Spleen (tissue), 11 donors: ENCODE results near the gene RPTOR. TPM values are rescaled to one million over a fixed set of nuclear protein-coding genes. Genes with fewer than 3 reads are reported as not detected.

Experiments used
- DNase-seq: peaks from one replicate; pipeline ENCODE4 v3.0.0-alpha.2; 2020
- H3K27ac ChIP-seq, 8 donors: fragments of 200-600 bp; sonication (generic) in 7 of 8; 1 replicate in 4 of 8; 2 replicates in 4 of 8; pipeline versions ENCODE4 v1.5.0 to v1.8.0; 2016 to 2021; ENCODE audit warnings: inconsistent platforms in 4 of 8, mild to moderate bottlenecking in 4 of 8, moderate library complexity in 1 of 8
- H3K27me3 ChIP-seq, 7 donors: fragments of 200-600 bp; sonication (generic) in 6 of 7; replicated peaks in 1 of 7; 1 replicate in 4 of 7; 2 replicates in 3 of 7; pipeline versions ENCODE4 v1.5.0 to v1.8.0; 2016 to 2021; ENCODE audit warnings: inconsistent platforms in 3 of 7, mild to moderate bottlenecking in 1 of 7
- H3K36me3 ChIP-seq, 6 donors: fragments of 200-600 bp; sonication (generic) in 5 of 6; 1 replicate in 4 of 6; 2 replicates in 2 of 6; pipeline versions ENCODE4 v1.5.0 to v1.8.0; 2016 to 2021; ENCODE audit warnings: inconsistent platforms in 2 of 6
- H3K4me1 ChIP-seq, 6 donors: fragments of 200-600 bp; sonication (generic) in 5 of 6; 1 replicate in 3 of 6; 2 replicates in 3 of 6; pipeline versions ENCODE4 v1.5.0 to v1.8.0; 2016 to 2021; ENCODE audit warnings: inconsistent platforms in 3 of 6
- H3K4me3 ChIP-seq, 8 donors: fragments of 200-600 bp; sonication (generic) in 7 of 8; 1 replicate in 4 of 8; 2 replicates in 4 of 8; pipeline versions ENCODE4 v1.5.0 to v1.8.0; 2016 to 2021; ENCODE audit warnings: inconsistent platforms in 4 of 8, mild to moderate bottlenecking in 4 of 8, moderate library complexity in 2 of 8
- H3K9me3 ChIP-seq, 8 donors: fragments of 200-600 bp; sonication (generic) in 7 of 8; 1 replicate in 4 of 8; 2 replicates in 4 of 8; pipeline versions ENCODE4 v1.5.0 to v1.8.0; 2016 to 2021; ENCODE audit warnings: inconsistent platforms in 4 of 8
- POLR2A ChIP-seq, 3 donors: fragments of 450-650 bp; IDR thresholded peaks; one replicate each; pipeline ENCODE4 v1.5.1; 2017; ENCODE audit warnings: antibody characterized with exemption in 3 of 3, mild to moderate bottlenecking in 1 of 3
- POLR2AphosphoS5 ChIP-seq, 3 donors: sonication (generic); formaldehyde crosslinking; IDR thresholded peaks; one replicate each; pipeline ENCODE4 v1.5.1; 2017; ENCODE audit warnings: antibody characterized with exemption in 3 of 3
- WGBS, 5 donors: extraction: QIAGEN DNeasy Blood & Tissue Kit in 3 of 5; methylation state at CpG; one replicate each; pipeline versions ENCODE4 v1.1.5 to v1.1.7; 2013 to 2018; 5-methylcytosine and 5-hydroxymethylcytosine counted together
- intact Hi-C: fragments of 100-400 bp; cut with DNase I; formaldehyde crosslinking; loops from one replicate; pipeline ENCODE4 v1.15.0; 2023; ENCODE audit warnings: low total_unique reads
- polyA plus RNA-seq, 3 donors: library from polyadenylated mRNA; stranded (reverse); fragments of 200-250 nt; gene quantifications; one replicate each; pipeline ENCODE4 v1.2.1, GENCODE V29; 2013
- total RNA-seq, 7 donors: library from RNA; depleted of rRNA in 3 of 7; stranded (reverse); fragments of >200 nt in 3 of 7; fragmentation: NEBNext Ultra II Directional in 4 of 7; extraction: Animal tissue kit (Norgen Biotek cat#: 25700) in 4 of 7; gene quantifications; one replicate each; pipeline versions ENCODE4 v1.1.0 to v1.2.1, GENCODE V29; 2016 to 2021
- TF ChIP-seq, protein P1 (sequence below), 11 experiments: fragments of 200-600 bp in 7 of 11; fragments of 450-650 bp in 4 of 11; sonication (generic) in 4 of 11; IDR thresholded peaks in 8 of 11; conservative IDR thresholded peaks in 3 of 11; 1 replicate in 7 of 11; 2 replicates in 4 of 11; pipeline versions ENCODE4 v1.4.0 to v1.8.0; 2016 to 2021; ENCODE audit warnings: antibody characterized with exemption in 11 of 11, inconsistent platforms in 4 of 11, mild to moderate bottlenecking in 1 of 11
- donor health status: healthy with polysubstance abuse.
- donor health status: DM: no; HTN: no; CAD: no; lungs with moderate emphysema.
- donor health status: DM: no; HTN: no; CAD: no.
- donor health status: Bipolar disorder and iron deficiency.
- donor health status: healthy.
- donor health status: DM: no; HTN: no; CAD: no.
- donor health status: DM: yes; HTN: yes; CAD: no.

The RPTOR gene
- total and polyA plus RNA-seq, 10 donors, result 3.1 to 61.2 (median 40.7) TPM

DNA sequence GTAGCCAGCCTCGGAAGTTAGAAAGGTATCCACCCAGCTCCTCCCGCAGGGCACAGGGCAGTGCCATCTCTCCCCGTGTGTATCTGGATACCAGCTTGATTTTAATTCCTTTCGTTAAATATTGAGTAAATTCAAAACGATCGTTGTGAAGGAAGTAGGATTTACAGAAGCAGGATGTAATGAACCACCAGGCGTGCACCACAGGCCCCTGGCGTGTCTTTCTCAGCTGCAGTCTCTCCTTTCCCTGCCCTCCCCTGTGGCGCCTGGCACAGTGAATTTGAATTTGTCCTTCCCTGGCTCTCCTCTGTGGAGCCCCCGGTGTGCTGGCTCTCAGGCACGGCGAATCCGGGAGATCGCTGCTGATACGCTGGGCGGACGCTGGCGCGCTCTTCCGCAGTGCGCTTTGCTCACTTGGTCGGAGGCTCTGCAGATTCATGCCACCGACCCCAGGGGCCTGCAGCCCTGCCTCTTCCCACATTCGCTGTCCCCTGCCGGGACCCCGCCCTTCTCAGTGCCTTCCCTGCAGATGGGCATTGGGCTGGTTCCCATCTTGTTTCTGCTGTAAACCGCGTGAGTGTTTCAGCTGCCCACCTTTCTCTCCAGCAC is 164.6 kb downstream of the RPTOR start:
- Histone ChIP-seq H3K4me1 (peaks cover 0 to 31% (median 4%) of the 10 kb centered on the region in 6 donors), H3K36me3 (peaks cover 0 to 29% (median 9%) of the 10 kb centered on the region in 6 donors), H3K9me3 (no peaks in the 10 kb centered on the region), H3K27me3 (no peaks in the 10 kb centered on the region), H3K4me3 (no peak overlapping the region), H3K27ac (peak overlapping the region in 1 of 8 donors; percentile 1)
- TF ChIP-seq, protein P1, sequence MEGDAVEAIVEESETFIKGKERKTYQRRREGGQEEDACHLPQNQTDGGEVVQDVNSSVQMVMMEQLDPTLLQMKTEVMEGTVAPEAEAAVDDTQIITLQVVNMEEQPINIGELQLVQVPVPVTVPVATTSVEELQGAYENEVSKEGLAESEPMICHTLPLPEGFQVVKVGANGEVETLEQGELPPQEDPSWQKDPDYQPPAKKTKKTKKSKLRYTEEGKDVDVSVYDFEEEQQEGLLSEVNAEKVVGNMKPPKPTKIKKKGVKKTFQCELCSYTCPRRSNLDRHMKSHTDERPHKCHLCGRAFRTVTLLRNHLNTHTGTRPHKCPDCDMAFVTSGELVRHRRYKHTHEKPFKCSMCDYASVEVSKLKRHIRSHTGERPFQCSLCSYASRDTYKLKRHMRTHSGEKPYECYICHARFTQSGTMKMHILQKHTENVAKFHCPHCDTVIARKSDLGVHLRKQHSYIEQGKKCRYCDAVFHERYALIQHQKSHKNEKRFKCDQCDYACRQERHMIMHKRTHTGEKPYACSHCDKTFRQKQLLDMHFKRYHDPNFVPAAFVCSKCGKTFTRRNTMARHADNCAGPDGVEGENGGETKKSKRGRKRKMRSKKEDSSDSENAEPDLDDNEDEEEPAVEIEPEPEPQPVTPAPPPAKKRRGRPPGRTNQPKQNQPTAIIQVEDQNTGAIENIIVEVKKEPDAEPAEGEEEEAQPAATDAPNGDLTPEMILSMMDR (IDR thresholded peaks at IDR 0.05 in 8 of 11, conservative IDR thresholded peaks at IDR 0.05 in 3 of 11), result no peak
- TF ChIP-seq POLR2A (IDR thresholded peaks at IDR 0.05) (no peak), POLR2AphosphoS5 (IDR thresholded peaks at IDR 0.05) (no peak)
- no peak for DNase-seq
- intact Hi-C loops, result no loop called here
- WGBS, 5 donors, result 75 to 90% (median 83%) methylated on average over 28 of the region's 28 CpGs

GRCh38 chr17:80710714-80711302 is 166.2 kb downstream of the RPTOR start:
- intact Hi-C loops, result no loop called here
- 92 to 98% (median 94%) methylated on average over 4 of the region's 4 CpGs for WGBS, 5 donors

DNA sequence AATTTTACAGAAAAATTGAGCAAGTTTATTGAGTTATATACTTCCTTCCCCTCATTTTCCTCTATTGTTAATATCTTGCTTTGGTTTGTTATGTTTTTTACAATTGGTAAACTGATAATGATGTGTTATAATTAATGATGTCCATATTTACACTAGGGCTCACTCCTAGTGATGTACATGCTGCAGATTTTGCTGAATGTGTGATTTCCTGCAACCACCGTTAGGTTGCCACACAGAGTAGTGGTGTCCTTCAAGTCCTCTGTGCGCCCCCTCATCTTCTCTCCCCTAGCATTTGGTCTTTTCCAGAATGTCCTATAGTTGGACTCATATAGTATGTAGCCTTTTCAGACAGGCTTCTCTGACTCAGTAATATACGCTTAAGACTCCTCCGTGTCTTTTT is 167.5 kb downstream of the RPTOR start:
- Histone ChIP-seq H3K9me3 (no peaks in the 10 kb centered on the region), H3K4me3 (no peak overlapping the region), H3K4me1 (peaks cover 0 to 15% (median 0%) of the 10 kb centered on the region in 6 donors), H3K27me3 (no peaks in the 10 kb centered on the region), H3K27ac (no peak overlapping the region), H3K36me3 (peaks cover 0 to 29% (median 9%) of the 10 kb centered on the region in 6 donors)
- TF ChIP-seq, protein P1 (IDR thresholded peaks at IDR 0.05 in 8 of 11, conservative IDR thresholded peaks at IDR 0.05 in 3 of 11), result no peak
- TF ChIP-seq POLR2AphosphoS5 (IDR thresholded peaks at IDR 0.05) (no peak), POLR2A (IDR thresholded peaks at IDR 0.05) (no peak)
- 65 to 91% (median 82%) methylated on average over 4 of the region's 4 CpGs for WGBS, 5 donors
- DNase-seq, result no peak
- intact Hi-C loops, result no loop called here

More at GRCh38 chr17:80710714-80711302, 166.2 kb downstream of the RPTOR start:
- H3K4me3 ChIP-seq, result no peak overlapping the region
- H3K36me3 ChIP-seq, result peaks cover 0 to 29% (median 9%) of the 10 kb centered on the region in 6 donors
- TF ChIP-seq POLR2A (IDR thresholded peaks at IDR 0.05) (no peak), POLR2AphosphoS5 (IDR thresholded peaks at IDR 0.05) (no peak)
- TF ChIP-seq, protein P1 (IDR thresholded peaks at IDR 0.05 in 8 of 11, conservative IDR thresholded peaks at IDR 0.05 in 3 of 11), result no peak
- peaks cover 0 to 15% (median under 1%) of the 10 kb centered on the region in 6 donors for H3K4me1 ChIP-seq
- no peak overlapping the region for H3K27ac ChIP-seq
- DNase-seq, result no peak
- no peaks in the 10 kb centered on the region for H3K9me3 ChIP-seq
- H3K27me3 ChIP-seq, result no peaks in the 10 kb centered on the region

GRCh38 chr17:80712606-80713005 is 168.0 kb downstream of the RPTOR start:
- TF ChIP-seq POLR2AphosphoS5 (IDR thresholded peaks at IDR 0.05) (no peak), POLR2A (IDR thresholded peaks at IDR 0.05) (no peak)
- TF ChIP-seq, protein P1 (IDR thresholded peaks at IDR 0.05 in 8 of 11, conservative IDR thresholded peaks at IDR 0.05 in 3 of 11), result no peak
- Histone ChIP-seq H3K27me3 (no peaks in the 10 kb centered on the region), H3K36me3 (peaks cover 0 to 27% (median 9%) of the 10 kb centered on the region in 6 donors), H3K9me3 (no peaks in the 10 kb centered on the region), H3K27ac (no peak overlapping the region), H3K4me1 (peaks cover 0 to 15% (median 0%) of the 10 kb centered on the region in 6 donors), H3K4me3 (no peak overlapping the region)
- 76 to 90% (median 86%) methylated on average over 8 of the region's 8 CpGs for WGBS, 5 donors
- intact Hi-C loops, result no loop called here
- DNase-seq, result no peak
